Neural cell (in vitro differentiated cells): ENCODE results near the gene C1orf21. TPM values are rescaled to one million over a fixed set of nuclear protein-coding genes. Genes with fewer than 3 reads are reported as not detected.

Experiments used
- H2AFZ ChIP-seq: fragments of 200-600, 300-800 bp; sonication (generic), shearing (Covaris generic); 2 replicates; pipeline ENCODE4 v1.6.0; 2014; ENCODE audit warnings: low read depth, mild to moderate bottlenecking, antibody characterized with exemption, low read length, moderate library complexity
- H3F3A ChIP-seq: fragments of 200-600 bp; shearing (Covaris generic); 2 replicates; pipeline ENCODE4 v1.6.1; 2016; ENCODE audit warnings: mild to moderate bottlenecking, moderate library complexity, mixed read lengths, antibody characterized with exemption, low read length; ENCODE audit not compliant: insufficient read depth, poor library complexity, severe bottlenecking
- H3K27ac ChIP-seq: fragments of 200-600, 300-800 bp; sonication (generic), shearing (Covaris generic); 2 replicates; pipeline ENCODE4 v1.5.1; 2014; ENCODE audit warnings: mild to moderate bottlenecking, low read length, moderate library complexity
- H3K27me3 ChIP-seq: fragments of 300-800, 200-600 bp; sonication (generic), shearing (Covaris generic); 2 replicates; pipeline ENCODE4 v1.6.0; 2014; ENCODE audit warnings: mild to moderate bottlenecking, low read depth, low read length, moderate library complexity; ENCODE audit not compliant: insufficient read depth
- H3K36me3 ChIP-seq: fragments of 300-800, 200-600 bp; sonication (generic), shearing (Covaris generic); 2 replicates; pipeline ENCODE4 v1.5.1; 2014; ENCODE audit warnings: mild to moderate bottlenecking, antibody characterized with exemption, low read length, moderate library complexity; ENCODE audit not compliant: insufficient read depth
- H3K4me2 ChIP-seq: fragments of 300-800, 200-600 bp; sonication (generic), shearing (Covaris generic); 2 replicates; pipeline ENCODE4 v1.6.0; 2014; ENCODE audit warnings: mild to moderate bottlenecking, low read length
- H3K4me3 ChIP-seq: fragments of 300-800, 200-600 bp; sonication (generic), shearing (Covaris generic); 2 replicates; pipeline ENCODE4 v1.5.1; 2014; ENCODE audit warnings: mild to moderate bottlenecking, low read length, moderate library complexity
- H3K79me2 ChIP-seq: fragments of 200-600 bp; shearing (Covaris generic); replicated peaks from 2 replicates; pipeline ENCODE4 v1.6.0; 2014; ENCODE audit warnings: mild to moderate bottlenecking, low read length, moderate library complexity; ENCODE audit not compliant: insufficient read depth
- H3K9ac ChIP-seq: fragments of 300-800, 200-600 bp; sonication (generic), shearing (Covaris generic); 2 replicates; pipeline ENCODE4 v1.6.1; 2016; ENCODE audit warnings: mild to moderate bottlenecking, low read length, mixed read lengths
- H3K9me2 ChIP-seq: fragments of 200-600 bp; shearing (Covaris generic); 2 replicates; pipeline ENCODE4 v1.6.1; 2016; ENCODE audit warnings: mild to moderate bottlenecking, low read length, mixed read lengths; ENCODE audit not compliant: insufficient read depth
- H3K9me3 ChIP-seq: fragments of 200-600, 300-800 bp; sonication (generic), shearing (Covaris generic); 2 replicates; pipeline ENCODE4 v1.6.1; 2016; ENCODE audit warnings: mild to moderate bottlenecking, mixed run types, low read length, moderate library complexity, mixed read lengths
- H4K20me1 ChIP-seq: fragments of 200-600 bp; shearing (Covaris generic); 2 replicates; pipeline ENCODE4 v1.6.1; 2016; ENCODE audit warnings: mild to moderate bottlenecking, mixed run types; ENCODE audit not compliant: insufficient read depth
- CTCF ChIP-seq: fragments of 450-650 bp; IDR thresholded peaks from 2 replicates; pipeline ENCODE4 v1.5.1; 2014; ENCODE audit warnings: antibody characterized with exemption, mild to moderate bottlenecking, moderate library complexity; ENCODE audit not compliant: poor library complexity, severe bottlenecking
- EP300 ChIP-seq: fragments of 450-650 bp; conservative IDR thresholded peaks from 2 replicates; pipeline ENCODE4 v1.6.1; 2014; ENCODE audit warnings: antibody characterized with exemption, mild to moderate bottlenecking, moderate library complexity; ENCODE audit not compliant: poor library complexity, severe bottlenecking
- EZH2 ChIP-seq: fragments of 200-600, 300-800 bp; shearing (Covaris generic), sonication (generic); IDR thresholded peaks from 2 replicates; pipeline ENCODE4 v1.6.1; 2014; ENCODE audit warnings: antibody characterized with exemption, low read length, borderline replicate concordance, mild to moderate bottlenecking; ENCODE audit not compliant: insufficient read depth, poor library complexity, severe bottlenecking
- MXI1 ChIP-seq: fragments of 450-650 bp; conservative IDR thresholded peaks from 2 replicates; pipeline ENCODE4 v1.6.1; 2014; ENCODE audit warnings: antibody characterized with exemption, mild to moderate bottlenecking; ENCODE audit not compliant: poor library complexity, severe bottlenecking
- POLR2AphosphoS5 ChIP-seq: IDR thresholded peaks from 2 replicates; pipeline ENCODE4 v1.6.1; 2012
- RAD21 ChIP-seq: fragments of 450-650 bp; conservative IDR thresholded peaks from 2 replicates; pipeline ENCODE4 v1.6.1; 2014; ENCODE audit warnings: antibody characterized with exemption, mild to moderate bottlenecking, moderate library complexity
- REST ChIP-seq: IDR thresholded peaks from 2 replicates; pipeline ENCODE4 v1.6.1; 2012; ENCODE audit warnings: borderline replicate concordance
- SMC3 ChIP-seq: fragments of 450-650 bp; conservative IDR thresholded peaks from 2 replicates; pipeline ENCODE4 v1.6.1; 2014; ENCODE audit warnings: antibody characterized with exemption, mild to moderate bottlenecking, moderate library complexity; ENCODE audit not compliant: poor library complexity
- TAF1 ChIP-seq: IDR thresholded peaks from 2 replicates; pipeline ENCODE4 v1.6.1; 2012; ENCODE audit warnings: low read depth
- polyA plus RNA-seq: library from polyadenylated mRNA; depleted of rRNA; stranded (reverse); fragments of >200 nt; gene quantifications from 2 replicates; pipeline ENCODE4 v1.2.3, GENCODE V29; 2014

Gene C1orf21
- polyA plus RNA-seq, 1 donor from 2014 or later, result 21.1 TPM

GRCh38 chr1:184588701-184589100 lies 201.9 kb downstream of the C1orf21 start:
- no peak overlapping the region for H3K4me3 ChIP-seq

GRCh38 chr1:184590163-184590750 lies 203.4 kb downstream of the C1orf21 start:
- no peak overlapping the region for H3K4me3 ChIP-seq
- H3K9me3 ChIP-seq, result no peaks in the 10 kb centered on the region
- H3K27me3 ChIP-seq, result no peaks in the 10 kb centered on the region
- no peaks in the 10 kb centered on the region for H3K79me2 ChIP-seq
- no peak overlapping the region for H2AFZ ChIP-seq
- H3K9ac ChIP-seq, result no peak overlapping the region
- H3K9me2 ChIP-seq, result no peaks in the 10 kb centered on the region
- H3K4me2 ChIP-seq, result no peak overlapping the region
- no peaks in the 10 kb centered on the region for H3F3A ChIP-seq
- H4K20me1 ChIP-seq, result no peaks in the 10 kb centered on the region
- H3K27ac ChIP-seq, result no peak overlapping the region
- no peaks in the 10 kb centered on the region for H3K36me3 ChIP-seq
- TF ChIP-seq REST (no peak), MXI1 (no peak), POLR2AphosphoS5 (no peak), TAF1 (no peak), EP300 (no peak), SMC3 (no peak)

More at GRCh38 chr1:184588701-184589100, 201.9 kb downstream of the C1orf21 start:
- Histone ChIP-seq H3K79me2 (no peaks in the 10 kb centered on the region), H3K9me3 (no peaks in the 10 kb centered on the region), H3K27ac (no peak overlapping the region), H2AFZ (no peak overlapping the region), H3F3A (no peaks in the 10 kb centered on the region), H3K27me3 (no peaks in the 10 kb centered on the region), H3K9ac (no peak overlapping the region), H3K36me3 (no peaks in the 10 kb centered on the region), H3K4me2 (no peak overlapping the region), H3K9me2 (no peaks in the 10 kb centered on the region), H4K20me1 (no peaks in the 10 kb centered on the region)
- TF ChIP-seq POLR2AphosphoS5 (no peak), TAF1 (no peak), MXI1 (no peak), REST (no peak), SMC3 (no peak), CTCF (no peak), EP300 (no peak), EZH2 (no peak), RAD21 (no peak)
